ENCODE results near the gene NEK5.
"Not testable (repeated sequence)": the region's sequence is repeated elsewhere in the genome, so short reads cannot be mapped to it uniquely, and the experiment has no call there.

- not testable (repeated sequence) for TF ChIP-seq CTCF (IDR thresholded peaks at IDR 0.05; ENCODE audit: poor library complexity); EZH2 (IDR thresholded peaks at IDR 0.05; ENCODE audit: borderline replicate concordance)
Measured at GRCh38 chr13:52079891-52080290, 49.0 kb downstream of the NEK5 start.

Measured in hepatocyte (in vitro differentiated cells).